ENCODE results near the gene ADAM33. TPM values are rescaled to one million over a fixed set of nuclear protein-coding genes. Genes with fewer than 3 reads are reported as not detected.
A peak's percentile ranks its signal among the peaks of the same experiment; 100 is the strongest.

ADAM33 gene
- total RNA-seq, 1 donor: 68.6 TPM

DNA sequence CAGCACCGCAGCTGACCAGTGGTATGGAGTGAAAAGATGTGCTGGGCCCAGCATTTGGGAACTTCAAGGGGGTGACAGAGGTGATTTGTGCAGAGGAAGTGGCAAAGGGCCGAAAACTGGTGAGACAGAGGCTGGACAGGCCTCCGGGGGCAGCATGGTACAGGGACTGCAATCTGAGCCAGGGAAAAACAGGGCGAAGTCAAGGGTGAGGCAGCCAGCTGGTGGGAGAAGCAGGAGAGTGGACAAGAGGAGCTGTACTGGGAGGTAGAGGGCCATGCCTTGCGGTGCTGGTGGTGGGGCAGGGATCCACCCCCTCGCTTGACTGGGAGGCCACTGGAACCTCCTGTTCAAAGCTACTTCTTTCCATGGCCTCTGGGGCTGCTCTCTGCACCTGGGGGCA lies 11.3 kb downstream of the ADAM33 start:
- no peak for DNase-seq (ENCODE audit: low read depth)
- no peak overlapping the region for H3K4me3 ChIP-seq (ENCODE audit: low read depth, low read length)
- TF ChIP-seq, protein P1, sequence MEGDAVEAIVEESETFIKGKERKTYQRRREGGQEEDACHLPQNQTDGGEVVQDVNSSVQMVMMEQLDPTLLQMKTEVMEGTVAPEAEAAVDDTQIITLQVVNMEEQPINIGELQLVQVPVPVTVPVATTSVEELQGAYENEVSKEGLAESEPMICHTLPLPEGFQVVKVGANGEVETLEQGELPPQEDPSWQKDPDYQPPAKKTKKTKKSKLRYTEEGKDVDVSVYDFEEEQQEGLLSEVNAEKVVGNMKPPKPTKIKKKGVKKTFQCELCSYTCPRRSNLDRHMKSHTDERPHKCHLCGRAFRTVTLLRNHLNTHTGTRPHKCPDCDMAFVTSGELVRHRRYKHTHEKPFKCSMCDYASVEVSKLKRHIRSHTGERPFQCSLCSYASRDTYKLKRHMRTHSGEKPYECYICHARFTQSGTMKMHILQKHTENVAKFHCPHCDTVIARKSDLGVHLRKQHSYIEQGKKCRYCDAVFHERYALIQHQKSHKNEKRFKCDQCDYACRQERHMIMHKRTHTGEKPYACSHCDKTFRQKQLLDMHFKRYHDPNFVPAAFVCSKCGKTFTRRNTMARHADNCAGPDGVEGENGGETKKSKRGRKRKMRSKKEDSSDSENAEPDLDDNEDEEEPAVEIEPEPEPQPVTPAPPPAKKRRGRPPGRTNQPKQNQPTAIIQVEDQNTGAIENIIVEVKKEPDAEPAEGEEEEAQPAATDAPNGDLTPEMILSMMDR (IDR thresholded peaks at IDR 0.05; ENCODE audit: insufficient read depth, low read length): peak; percentile 8

GRCh38 chr20:3669710-3670367 lies 12.0 kb downstream of the ADAM33 start:
- no peak overlapping the region for H3K4me3 ChIP-seq (ENCODE audit: low read depth, low read length)
- TF ChIP-seq, protein P1 (IDR thresholded peaks at IDR 0.05; ENCODE audit: insufficient read depth, low read length): no peak
- no peak for DNase-seq (ENCODE audit: low read depth)

DNA sequence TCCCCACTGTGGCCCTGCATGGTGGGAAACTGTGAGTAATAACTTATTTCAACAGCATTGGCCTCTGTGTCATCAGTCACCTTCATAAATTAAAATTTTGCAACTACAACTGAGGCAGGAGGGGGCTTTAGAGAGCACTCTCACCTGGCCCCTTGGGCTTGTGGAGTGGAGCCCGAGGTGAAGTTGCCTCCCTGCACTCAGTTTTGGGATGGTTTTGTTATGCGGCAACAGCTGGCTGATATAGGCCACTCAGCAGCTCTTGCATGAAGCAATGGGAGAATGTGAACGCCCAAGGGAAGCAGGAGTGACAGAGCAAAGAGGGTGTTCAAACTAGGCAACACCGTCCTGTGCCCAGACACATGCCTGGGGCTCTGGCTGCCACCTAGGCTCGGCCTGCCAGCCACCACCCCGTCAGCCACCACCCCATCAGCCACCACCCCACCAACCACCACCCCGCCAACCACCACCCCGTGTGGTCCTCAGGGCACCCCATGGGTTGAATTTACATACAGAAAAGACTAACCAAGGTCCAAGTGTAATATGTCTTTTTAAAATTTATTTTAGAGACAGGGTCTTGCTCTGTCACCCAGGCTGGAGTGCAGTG lies 14.3 kb downstream of the ADAM33 start:
- DNase-seq (ENCODE audit: low read depth): no peak
- H3K4me3 ChIP-seq (ENCODE audit: low read depth, low read length): no peak overlapping the region
- TF ChIP-seq, protein P1 (IDR thresholded peaks at IDR 0.05; ENCODE audit: insufficient read depth, low read length): no peak

GRCh38 chr20:3663858-3664257 lies 18.0 kb downstream of the ADAM33 start:
- no peak for DNase-seq (ENCODE audit: low read depth)
- TF ChIP-seq, protein P1 (IDR thresholded peaks at IDR 0.05; ENCODE audit: insufficient read depth, low read length): no peak
- no peak overlapping the region for H3K4me3 ChIP-seq (ENCODE audit: low read depth, low read length)

GRCh38 chr20:3663031-3663701 lies 18.6 kb downstream of the ADAM33 start, which contains the start of gene GFRA4:
TSS of gene GFRA4 (minus strand) at chr20:3663399. CDS start at chr20:3663399, 0 bp downstream.
- no peak for DNase-seq (ENCODE audit: low read depth)
- no peak within 1 kb of the TSS for H3K4me3 ChIP-seq (ENCODE audit: low read depth, low read length)
- TF ChIP-seq, protein P1 (IDR thresholded peaks at IDR 0.05; ENCODE audit: insufficient read depth, low read length): no peak

DNA sequence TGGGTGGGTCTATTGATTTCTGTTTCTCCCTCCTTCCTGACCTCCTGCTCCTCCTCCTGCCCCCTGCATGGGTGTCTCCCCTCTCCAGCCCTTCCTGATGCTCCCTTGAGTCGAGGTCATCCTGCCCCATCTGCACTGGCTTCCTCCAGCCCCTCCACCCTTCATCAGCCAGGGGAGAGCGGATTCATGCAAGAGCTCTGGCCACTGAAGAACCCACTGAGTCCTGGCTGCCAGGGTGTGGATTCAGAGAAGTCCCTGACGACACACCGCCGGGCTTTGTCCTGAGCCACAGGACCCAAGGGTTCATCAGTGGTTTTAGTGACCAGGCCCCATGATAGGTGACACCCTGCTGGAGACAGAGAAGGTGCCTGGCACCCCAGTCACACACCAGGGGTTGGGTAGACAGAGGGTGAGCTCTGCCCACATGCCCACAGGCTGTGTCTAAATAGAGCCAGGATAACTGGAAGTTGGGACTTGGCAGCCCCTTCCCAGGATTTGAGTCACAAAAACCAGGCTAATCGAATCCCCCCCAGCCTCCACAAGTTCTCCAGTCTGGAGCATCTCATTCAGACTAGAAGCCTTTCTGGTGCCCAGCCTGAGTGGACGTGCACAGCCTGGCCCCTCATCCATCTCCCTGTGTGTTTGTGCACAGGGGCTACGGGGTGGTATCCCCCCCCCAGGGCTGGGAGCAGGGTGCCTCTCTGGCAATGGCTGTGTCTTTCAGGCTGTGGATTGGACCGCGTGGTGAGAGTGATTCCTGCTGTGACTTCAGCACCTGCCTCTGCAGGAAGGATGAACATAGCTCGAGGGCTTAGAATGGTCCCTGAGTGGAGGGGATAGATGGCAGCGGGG lies 19.8 kb downstream of the ADAM33 start:
- TF ChIP-seq, protein P1 (IDR thresholded peaks at IDR 0.05; ENCODE audit: insufficient read depth, low read length): no peak
- H3K4me3 ChIP-seq (ENCODE audit: low read depth, low read length): no peak overlapping the region
- no peak for DNase-seq (ENCODE audit: low read depth)

Data from fibroblast of the aortic adventitia (primary cell).